ENCODE results near the gene TRIM60.
"Not testable (repeated sequence)": the region's sequence is repeated elsewhere in the genome, so short reads cannot be mapped to it uniquely, and the experiment has no call there.

The TRIM60 gene

DNA sequence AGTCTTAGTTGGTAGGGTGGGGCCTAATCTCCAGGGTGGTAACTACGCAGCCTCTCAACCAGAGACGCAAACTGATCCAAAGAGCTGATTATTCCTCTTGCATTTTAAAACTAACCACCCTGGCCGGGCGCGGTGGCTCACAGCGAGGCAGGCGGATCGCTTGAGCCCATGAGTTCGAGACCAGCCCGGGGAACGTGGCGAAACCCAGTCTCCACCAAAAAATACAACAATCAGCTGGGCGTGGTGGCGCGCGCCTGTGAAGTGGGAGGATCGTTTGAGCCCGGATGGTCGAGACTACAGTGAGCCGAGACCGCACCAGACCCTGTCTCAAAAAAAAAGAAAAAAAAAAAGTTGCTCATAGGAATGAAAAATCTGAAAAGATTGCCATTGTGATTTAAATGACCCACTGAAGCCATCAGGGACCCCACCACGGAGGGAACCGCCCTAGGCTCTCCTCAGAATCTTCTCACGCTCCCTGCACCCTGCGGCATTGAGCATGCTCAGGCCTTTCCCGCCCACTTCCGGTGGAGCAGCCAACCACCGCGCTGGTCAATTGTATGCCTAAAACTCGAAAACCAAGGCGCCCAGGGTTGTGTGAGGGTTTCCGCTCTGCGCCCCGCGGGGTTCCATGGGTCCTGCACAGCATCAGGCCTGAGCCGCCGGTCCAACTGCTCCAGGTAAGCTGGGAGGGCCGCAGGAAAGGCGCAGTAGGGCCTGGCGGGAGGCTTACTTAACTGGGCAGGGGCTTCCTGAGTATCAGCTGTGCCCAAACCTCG is at the start of gene TRIM60:
TRIM60 (plus strand) TSS at position 564 of the 776 bp plus-strand sequence. CDS start 8,074 bp downstream, outside the sequence.
- DNase-seq (ENCODE audit: low read depth): no peak

DNA sequence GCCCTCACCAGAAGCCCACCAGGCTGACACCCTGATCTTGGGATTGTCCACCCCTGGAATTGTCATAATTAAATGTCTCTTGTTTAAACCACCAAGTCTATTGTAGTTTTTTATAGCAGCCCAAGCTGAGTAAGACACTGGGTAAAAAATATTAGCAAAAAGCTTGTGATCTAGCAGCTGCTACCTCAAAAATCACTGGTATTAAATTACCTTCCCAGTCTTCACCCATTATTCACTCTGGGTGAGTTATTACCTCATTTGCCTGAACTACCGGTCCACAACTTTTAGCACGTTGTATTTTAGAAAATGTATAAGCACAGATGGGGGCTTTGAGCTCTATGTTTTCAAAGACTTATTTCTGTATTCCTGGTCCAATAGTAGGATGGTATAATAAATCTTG is 42.3 kb upstream of the TRIM60 start:
- DNase-seq (ENCODE audit: low read depth): no peak

- not testable (repeated sequence) for DNase-seq (ENCODE audit: low read depth)
Measured at GRCh38 chr4:164990786-164991185, 41.0 kb upstream of the TRIM60 start.

- DNase-seq (ENCODE audit: low read depth): not testable (repeated sequence)
Measured at GRCh38 chr4:164996123-164996522, 35.7 kb upstream of the TRIM60 start.

DNA sequence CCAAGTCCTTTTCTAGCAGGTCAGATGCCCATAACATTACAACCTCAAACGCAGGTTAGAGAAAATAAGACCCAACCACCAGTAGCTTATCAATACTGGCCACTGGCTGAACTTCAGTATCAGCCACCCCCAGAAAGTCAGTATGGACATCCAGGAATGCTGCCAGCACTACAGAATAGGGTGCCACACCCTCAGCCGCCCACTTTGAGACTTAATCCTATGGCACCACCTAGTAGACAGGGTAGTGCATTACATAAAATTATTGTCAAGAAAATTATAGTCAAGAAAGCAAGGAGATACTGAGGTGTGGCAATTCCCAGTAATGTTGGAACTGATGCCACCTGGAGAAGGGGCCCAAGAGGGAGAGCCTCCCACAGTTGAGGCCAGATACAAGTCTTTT is 34.5 kb upstream of the TRIM60 start:
- no peak for DNase-seq (ENCODE audit: low read depth)

DNA sequence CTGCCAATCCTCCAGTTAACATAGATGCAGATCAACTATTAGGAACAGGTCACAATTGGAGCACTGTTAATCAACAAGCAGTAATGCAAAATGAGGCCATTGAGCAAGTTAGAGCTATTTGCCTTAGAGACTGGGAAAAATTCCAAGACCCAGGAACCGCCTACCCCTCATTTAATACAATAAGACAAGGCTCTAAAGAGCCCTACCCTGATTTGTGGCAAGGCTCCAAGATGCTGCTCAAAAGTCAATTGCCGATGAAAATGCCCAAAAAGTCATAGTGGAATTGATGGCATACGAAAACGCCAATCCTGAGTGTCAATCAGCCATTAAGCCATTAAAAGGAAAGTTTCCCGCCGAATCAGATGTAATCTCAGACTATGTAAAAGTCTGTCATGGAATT is 33.9 kb upstream of the TRIM60 start:
- no peak for DNase-seq (ENCODE audit: low read depth)

DNA sequence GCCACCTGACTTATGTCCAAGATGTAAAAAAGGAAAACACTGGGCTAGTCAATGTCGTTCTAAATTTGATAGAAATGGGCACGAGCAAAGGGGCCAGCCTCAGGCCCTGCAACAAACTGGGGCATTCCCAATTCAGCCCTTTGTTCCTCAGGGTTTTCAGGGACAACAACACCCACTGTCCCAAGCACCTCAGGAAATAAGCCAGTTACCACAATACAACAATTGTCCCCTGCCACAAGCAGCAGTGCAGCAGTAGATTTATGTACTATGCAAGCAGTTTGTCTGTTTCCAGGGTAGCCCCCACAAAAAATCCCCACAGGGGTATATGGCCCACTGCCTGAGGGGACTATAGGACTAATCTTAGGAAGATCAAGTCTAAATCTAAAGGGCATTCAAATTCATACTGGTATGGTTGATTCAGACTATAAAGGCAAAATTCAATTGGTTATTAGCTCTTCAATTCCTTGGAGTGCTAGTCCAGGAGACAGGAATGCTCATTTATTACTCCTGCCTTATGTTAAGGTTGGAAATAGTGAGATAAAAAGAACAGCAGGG is 33.2 kb upstream of the TRIM60 start:
- not testable (repeated sequence) for DNase-seq (ENCODE audit: low read depth)

DNA sequence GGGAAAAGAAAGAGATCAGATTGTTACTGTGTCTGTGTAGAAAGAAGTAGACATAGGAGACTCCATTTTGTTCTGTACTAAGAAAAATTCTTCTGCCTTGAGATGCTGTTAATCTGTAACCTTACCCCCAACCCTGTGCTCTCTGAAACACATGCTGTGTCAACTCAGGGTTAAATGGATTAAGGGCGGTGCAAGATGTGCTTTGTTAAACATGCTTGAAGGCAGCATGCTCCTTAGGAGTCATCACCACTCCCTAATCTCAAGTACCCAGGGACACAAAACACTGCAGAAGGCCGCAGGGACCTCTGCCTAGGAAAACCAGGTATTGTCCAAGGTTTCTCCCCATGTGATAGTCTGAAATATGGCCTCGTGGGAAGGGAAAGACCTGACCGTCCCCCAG is 29.8 kb upstream of the TRIM60 start:
- DNase-seq (ENCODE audit: low read depth): not testable (repeated sequence)

DNA sequence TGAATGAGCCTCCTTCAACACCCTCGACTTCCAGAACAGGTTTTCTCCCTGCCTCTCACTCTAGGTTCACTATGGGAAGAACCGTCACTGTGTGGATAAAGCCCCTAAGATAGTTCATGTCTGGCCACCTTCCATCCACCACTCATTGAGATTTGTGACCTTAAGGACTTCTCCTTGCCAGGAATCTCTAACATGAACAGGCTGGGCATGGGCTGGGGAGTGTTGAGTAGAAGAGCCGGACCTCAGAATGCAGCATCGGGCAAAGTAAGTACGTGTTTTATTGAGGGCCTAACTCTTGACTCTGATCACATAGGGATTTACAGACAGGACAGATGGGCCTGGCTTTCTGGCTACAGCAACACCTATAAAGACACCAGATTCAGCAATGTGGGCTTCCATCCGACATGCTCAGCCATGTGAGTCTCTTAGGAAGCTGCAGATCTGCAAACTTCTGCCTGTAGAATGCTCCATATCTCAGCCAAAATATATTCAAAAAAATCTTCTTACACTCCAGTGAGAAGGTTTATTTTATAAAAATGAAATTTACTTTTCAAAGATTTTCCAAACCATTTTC is 26.4 kb upstream of the TRIM60 start:
- no peak for DNase-seq (ENCODE audit: low read depth)

GRCh38 chr4:165006456-165006855 is 25.3 kb upstream of the TRIM60 start:
- no peak for DNase-seq (ENCODE audit: low read depth)

DNA sequence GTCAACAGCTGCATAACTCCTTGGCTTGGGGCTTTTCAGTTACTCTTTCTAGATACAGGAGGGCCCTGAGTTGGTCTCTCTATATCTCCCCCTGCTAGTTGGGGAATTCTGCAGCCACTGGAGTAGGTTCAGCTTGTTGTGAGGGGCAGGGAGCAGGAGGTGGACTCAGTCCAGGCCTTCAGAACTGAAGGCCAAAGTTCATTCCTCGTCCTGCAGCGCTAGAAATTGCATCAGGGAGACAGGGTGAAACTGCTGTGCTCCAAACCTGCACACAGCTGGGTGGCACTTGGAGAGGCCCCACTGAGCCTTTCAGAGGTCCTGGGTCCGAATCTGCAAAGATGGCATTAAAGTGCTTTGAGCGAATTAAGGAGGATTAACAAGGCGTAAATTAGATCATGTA is 24.9 kb upstream of the TRIM60 start:
- DNase-seq (ENCODE audit: low read depth): no peak

GRCh38 chr4:165009493-165010227 is 22.1 kb upstream of the TRIM60 start:
- no peak for DNase-seq (ENCODE audit: low read depth)

GRCh38 chr4:165010487-165010886 is 21.3 kb upstream of the TRIM60 start:
- no peak for DNase-seq (ENCODE audit: low read depth)

- DNase-seq (ENCODE audit: low read depth): no peak
Measured at GRCh38 chr4:165010991-165011390, 20.8 kb upstream of the TRIM60 start.

GRCh38 chr4:165011403-165011802 is 20.4 kb upstream of the TRIM60 start:
- DNase-seq (ENCODE audit: low read depth): no peak

- no peak for DNase-seq (ENCODE audit: low read depth)
Measured at GRCh38 chr4:165013691-165014090, 18.1 kb upstream of the TRIM60 start.

- DNase-seq (ENCODE audit: low read depth): no peak
Measured at GRCh38 chr4:165016971-165017370, 14.8 kb upstream of the TRIM60 start.

GRCh38 chr4:165019995-165020394 is 11.8 kb upstream of the TRIM60 start:
- not testable (repeated sequence) for DNase-seq (ENCODE audit: low read depth)

DNA sequence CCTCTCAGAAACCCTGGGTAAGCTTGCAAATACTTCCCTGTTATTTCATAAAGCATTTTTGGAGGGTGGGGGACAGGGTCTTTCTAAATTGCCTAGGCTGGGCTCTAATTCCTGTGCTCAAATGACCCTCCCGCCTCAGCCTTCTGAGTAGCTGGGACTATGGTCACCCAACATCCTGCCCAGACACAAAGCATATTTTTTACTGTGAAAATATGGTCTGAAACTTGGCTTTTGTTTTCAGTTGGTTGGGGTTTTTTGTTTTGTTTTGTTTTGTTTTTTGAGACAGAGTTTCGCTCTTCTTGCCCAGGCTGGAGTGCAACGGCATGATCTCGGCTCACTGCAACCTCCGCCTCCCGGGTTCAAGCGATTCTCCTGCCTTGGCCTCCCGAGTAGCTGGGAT is 6.0 kb upstream of the TRIM60 start:
- DNase-seq (ENCODE audit: low read depth): not testable (repeated sequence)

GRCh38 chr4:165027762-165028402 is 3.9 kb upstream of the TRIM60 start:
- DNase-seq (ENCODE audit: low read depth): no peak

GRCh38 chr4:165048170-165048569 is 16.4 kb downstream of the TRIM60 start:
- no peak for DNase-seq (ENCODE audit: low read depth)

DNA sequence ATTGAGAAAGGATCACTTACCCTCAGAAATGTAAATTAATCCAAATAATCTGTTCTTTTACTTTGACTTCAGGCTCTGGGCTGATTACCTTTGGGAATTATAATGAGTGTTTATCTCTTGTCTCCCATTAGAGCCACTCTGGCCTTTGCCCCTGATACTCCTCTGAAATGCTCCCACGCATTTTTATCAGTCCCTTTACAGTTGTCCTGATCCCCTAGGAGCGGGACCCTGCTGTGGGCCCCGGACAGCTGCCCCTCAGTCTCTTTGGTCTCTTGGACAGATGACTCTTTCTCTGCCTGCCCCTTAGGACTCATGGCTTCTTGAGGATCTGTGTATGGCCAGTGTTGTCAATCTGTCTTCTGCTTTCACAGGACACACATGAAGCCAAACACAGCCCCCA is 20.8 kb downstream of the TRIM60 start:
- no peak for DNase-seq (ENCODE audit: low read depth)
